ENCODE measurements around the gene MRPL39. TPM values are rescaled to one million over a fixed set of nuclear protein-coding genes. Genes with fewer than 3 reads are reported as not detected.

Gene MRPL39
- total RNA-seq, 4 donors from 2014 or later, result 16.1 to 23.0 (median 19.9) TPM

GRCh38 chr21:25555492-25555891, 51.8 kb downstream of the MRPL39 start:
- Histone ChIP-seq H3K36me3 (no peaks in the 10 kb centered on the region), H3K4me1 (peaks cover 0 to 1% of the 10 kb centered on the region in 2 donors), H3K4me3 (replicated peaks in 1 of 3) (no peak overlapping the region), H3K27ac (no peak overlapping the region), H3K27me3 (no peaks in the 10 kb centered on the region), H3K9me3 (no peaks in the 10 kb centered on the region)
- intact Hi-C loops (cut with DNase I), result loop anchor here (10.0 kb wide), 1 partner anchor 121 kb away; no protein-coding TSS in a partner anchor
- DNase-seq, result no peak
- TF ChIP-seq CTCF (IDR thresholded peaks at IDR 0.05) (no peak), POLR2A (IDR thresholded peaks at IDR 0.05) (no peak)

- Histone ChIP-seq H3K4me3 (replicated peaks in 1 of 3) (no peak overlapping the region), H3K27ac (no peak overlapping the region), H3K27me3 (no peaks in the 10 kb centered on the region), H3K4me1 (no peaks in the 10 kb centered on the region), H3K9me3 (no peaks in the 10 kb centered on the region), H3K36me3 (no peaks in the 10 kb centered on the region)
- intact Hi-C loops (cut with DNase I), result loop anchor here (10.0 kb wide), 1 partner anchor 118 kb away; no protein-coding TSS in a partner anchor
- DNase-seq, result no peak
- TF ChIP-seq POLR2A (IDR thresholded peaks at IDR 0.05), result no peak
- 87 to 94% methylated on average over 5 of the region's 5 CpGs for WGBS, 2 donors
These were observed 54.4 kb downstream of the MRPL39 start for GRCh38 chr21:25552856-25553255.

GRCh38 chr21:25551569-25551968, 55.7 kb downstream of the MRPL39 start:
- Histone ChIP-seq H3K36me3 (no peaks in the 10 kb centered on the region), H3K4me3 (replicated peaks in 1 of 3) (no peak overlapping the region), H3K27ac (no peak overlapping the region), H3K4me1 (no peaks in the 10 kb centered on the region), H3K27me3 (no peaks in the 10 kb centered on the region), H3K9me3 (no peaks in the 10 kb centered on the region)
- intact Hi-C loops (cut with DNase I), result loop anchor here (10.0 kb wide), 1 partner anchor 117 kb away; no protein-coding TSS in a partner anchor
- DNase-seq, result no peak
- no peak for TF ChIP-seq CTCF (IDR thresholded peaks at IDR 0.05)
- no peak for TF ChIP-seq POLR2A (IDR thresholded peaks at IDR 0.05)
- WGBS, 2 donors, result 93 to 97% methylated on average over 1 of the region's 1 CpG

- WGBS, 2 donors, result 89 to 94% methylated on average over 11 of the region's 11 CpGs
- no peaks in the 10 kb centered on the region for H3K4me1 ChIP-seq
- DNase-seq, result no peak
- no peaks in the 10 kb centered on the region for H3K27me3 ChIP-seq
- no peak overlapping the region for H3K4me3 ChIP-seq (replicated peaks in 1 of 3)
- no peaks in the 10 kb centered on the region for H3K9me3 ChIP-seq
- no peak overlapping the region for H3K27ac ChIP-seq
- H3K36me3 ChIP-seq, result no peaks in the 10 kb centered on the region
- intact Hi-C loops (cut with DNase I), result loop anchor here (10.0 kb wide), 1 partner anchor 116 kb away; no protein-coding TSS in a partner anchor
- TF ChIP-seq CTCF (IDR thresholded peaks at IDR 0.05) (no peak), POLR2A (IDR thresholded peaks at IDR 0.05) (no peak)
These were observed 56.7 kb downstream of the MRPL39 start for GRCh38 chr21:25550352-25551120.

GRCh38 chr21:25541042-25541441, 66.2 kb downstream of the MRPL39 start:
- Histone ChIP-seq H3K9me3 (no peaks in the 10 kb centered on the region), H3K27me3 (no peaks in the 10 kb centered on the region), H3K4me3 (replicated peaks in 1 of 3) (no peak overlapping the region), H3K36me3 (no peaks in the 10 kb centered on the region), H3K4me1 (peaks cover 0 to 6% of the 10 kb centered on the region in 2 donors), H3K27ac (no peak overlapping the region)
- TF ChIP-seq POLR2A (IDR thresholded peaks at IDR 0.05), result no peak
- no peak for TF ChIP-seq CTCF (IDR thresholded peaks at IDR 0.05)
- 93 to 94% methylated on average over 2 of the region's 2 CpGs for WGBS, 2 donors
- no peak for DNase-seq
- intact Hi-C loops (cut with DNase I), result no loop called here
